CD4-positive, alpha-beta T cell treated with Interleukin-6 for 4 hours (primary cell): Measurements from ENCODE around the gene ACTG1.

Experiments used
- DNase-seq: peaks from one replicate; pipeline ENCODE4 v3.0.0-alpha.2; 2020; ENCODE audit warnings: mixed read lengths

The ACTG1 gene

GRCh38 chr17:81544281-81544974, 31.8 kb upstream of the ACTG1 start:
- DNase-seq = no peak

- no peak for DNase-seq
Measured at GRCh38 chr17:81543756-81544155, 31.2 kb upstream of the ACTG1 start.

DNA sequence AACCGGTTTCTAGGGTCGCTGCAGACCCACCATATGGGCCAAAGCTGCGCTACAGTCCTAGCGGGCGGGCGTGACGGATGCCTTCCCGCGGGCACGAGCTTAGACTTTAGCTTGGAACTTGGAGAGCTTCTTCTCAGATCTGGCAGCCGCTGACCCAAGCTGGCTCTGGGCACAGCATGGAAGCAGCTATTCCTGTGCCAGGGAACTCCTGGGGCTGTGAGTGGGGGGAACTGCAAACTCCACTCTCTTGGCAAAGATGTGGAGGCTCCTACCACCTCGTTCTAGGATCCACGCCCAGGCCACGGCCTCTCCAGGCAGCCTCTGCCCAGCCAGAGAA, 30.7 kb upstream of the ACTG1 start:
- DNase-seq = no peak

GRCh38 chr17:81542431-81543338, 30.1 kb upstream of the ACTG1 start:
- DNase-seq = no peak

- no peak for DNase-seq
Measured at GRCh38 chr17:81541123-81541522, 28.5 kb upstream of the ACTG1 start.

DNA sequence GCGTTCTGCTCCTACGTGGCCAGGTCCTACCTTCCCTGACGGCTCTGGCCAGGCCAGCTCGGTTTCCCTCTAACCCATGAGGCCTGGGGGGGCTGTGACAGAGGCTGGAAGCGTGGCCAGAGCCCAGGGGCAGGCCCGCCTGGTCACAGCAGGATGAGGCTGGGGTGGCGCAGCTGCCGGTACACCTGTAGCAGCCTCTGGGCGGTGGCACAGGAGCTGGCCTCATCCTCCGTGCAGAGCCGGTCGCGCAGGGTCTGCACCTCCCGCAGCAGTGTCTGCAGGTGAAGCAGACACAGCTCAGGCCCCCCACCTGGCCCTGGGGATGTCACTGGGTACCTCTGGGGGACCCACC, 28.1 kb upstream of the ACTG1 start:
- DNase-seq = no peak

GRCh38 chr17:81539961-81540675, 27.5 kb upstream of the ACTG1 start:
- DNase-seq = no peak

DNA sequence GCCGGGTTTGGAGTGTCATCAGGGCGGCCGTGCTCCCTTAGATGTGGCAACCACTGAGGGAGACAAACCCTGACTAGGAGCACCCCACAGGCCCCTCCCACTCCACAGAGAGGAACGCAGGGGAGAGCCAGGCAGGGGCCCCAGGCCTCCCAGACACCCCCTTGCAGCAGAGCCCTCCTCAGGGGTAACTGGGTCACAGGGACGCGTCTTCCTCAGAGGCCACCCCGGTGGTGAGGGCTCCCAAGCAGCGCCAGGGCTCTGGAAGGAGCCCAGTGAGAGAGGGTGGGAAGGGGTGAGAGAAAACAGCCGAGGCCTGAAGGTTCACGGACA, 26.9 kb upstream of the ACTG1 start:
- DNase-seq = no peak

DNA sequence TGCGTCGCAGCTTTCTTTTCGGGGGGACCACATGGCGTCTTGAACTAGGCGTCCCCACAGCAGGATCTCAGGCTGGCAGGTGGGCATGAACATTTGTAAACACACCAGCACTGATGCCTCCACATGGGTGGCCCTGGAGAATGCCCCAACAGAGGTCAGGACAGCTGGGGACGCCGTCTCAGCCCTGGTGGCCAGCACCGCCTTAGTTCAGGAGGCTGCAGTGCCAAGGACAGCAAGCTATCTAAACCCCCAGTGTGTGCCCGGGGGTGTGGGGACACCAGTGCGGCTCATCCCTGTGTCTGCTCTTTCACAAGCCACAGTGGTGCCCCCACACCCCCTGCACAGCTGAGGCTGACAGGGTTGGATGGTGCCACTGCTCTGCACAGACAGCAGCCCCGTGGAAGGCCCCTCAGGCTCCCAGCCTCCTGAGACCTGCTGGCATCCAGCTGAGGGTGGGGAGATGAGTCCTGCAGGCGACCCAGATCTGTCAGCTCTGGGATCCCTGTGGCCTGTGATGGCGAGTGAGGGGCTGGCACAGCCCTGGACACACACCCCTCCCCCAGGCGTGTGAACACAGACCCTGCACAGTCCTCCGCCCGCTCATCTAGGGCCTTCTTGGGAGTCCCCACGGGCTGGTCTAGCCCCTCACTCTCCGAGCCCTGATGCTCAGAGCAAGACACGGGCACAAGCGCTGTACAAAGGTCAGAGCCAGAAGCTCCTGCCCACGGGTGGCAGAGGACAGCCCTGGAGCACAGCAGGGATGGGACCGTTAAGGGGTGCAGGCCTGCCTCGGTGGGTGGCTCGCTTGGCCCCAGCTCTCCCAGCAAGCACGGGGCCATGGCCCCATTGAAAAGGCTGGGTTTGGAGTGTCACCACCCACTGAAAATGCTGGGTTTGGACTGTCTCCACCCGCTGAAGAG, 26.3 kb upstream of the ACTG1 start:
- DNase-seq = no peak

DNA sequence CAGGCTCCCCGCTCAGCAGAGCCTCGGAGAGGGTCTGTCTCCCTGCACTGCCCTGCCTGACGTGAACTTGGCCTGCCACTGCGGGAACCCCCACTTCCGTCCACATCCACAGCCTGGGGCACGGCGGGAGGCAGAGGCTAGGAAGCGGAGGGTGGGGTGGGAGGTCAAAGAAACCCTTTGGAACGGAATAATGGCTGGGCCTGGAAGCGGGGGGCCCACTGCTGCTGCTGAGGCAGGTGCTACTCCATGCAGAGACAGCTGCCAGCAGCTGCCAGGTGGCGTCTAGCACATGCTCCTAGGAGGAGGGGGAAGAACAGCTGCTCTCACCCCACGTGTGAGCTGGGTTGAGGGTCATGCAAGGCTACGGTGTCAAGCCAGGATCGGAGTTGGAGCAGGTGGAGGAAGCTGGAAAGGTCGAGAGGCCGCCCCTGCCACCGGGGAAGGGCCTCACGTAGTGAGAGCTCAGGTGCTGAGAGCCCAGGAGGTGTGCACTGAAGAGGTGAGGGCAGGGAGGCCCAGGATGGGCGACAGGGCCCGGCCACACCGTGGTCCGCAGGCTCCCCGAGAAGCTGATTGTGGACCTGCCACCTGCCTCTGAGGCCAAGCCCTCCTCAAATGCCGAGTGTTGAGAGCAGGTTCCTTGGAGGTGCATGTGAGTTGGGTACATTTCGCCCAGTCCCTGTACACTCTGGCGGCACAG, 25.4 kb upstream of the ACTG1 start:
- DNase-seq = no peak

DNA sequence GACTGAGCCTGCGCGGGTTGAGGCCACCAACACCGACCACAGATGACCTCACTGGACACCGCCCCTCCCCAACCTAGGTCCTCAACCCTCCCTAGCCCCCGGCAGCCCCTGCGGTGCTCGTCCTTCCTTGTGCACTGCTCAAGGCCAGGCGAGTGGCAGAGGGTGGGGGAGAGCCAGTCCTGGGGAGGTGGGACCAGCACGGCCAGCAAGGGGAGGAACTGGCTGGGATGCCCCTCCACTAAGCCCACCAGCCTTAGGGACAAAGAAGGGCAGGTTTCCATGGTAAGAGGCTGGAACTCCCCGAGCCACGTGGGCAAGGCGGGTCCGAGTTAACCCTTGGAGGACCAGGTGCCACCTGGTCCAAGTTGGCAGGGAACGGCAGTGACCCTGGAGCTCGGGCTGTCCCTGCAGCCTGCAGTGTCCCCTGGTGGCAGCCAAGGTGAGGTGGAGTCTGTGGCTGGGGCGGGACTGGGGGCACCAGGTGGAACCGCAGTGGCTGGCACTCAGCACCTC, 24.8 kb upstream of the ACTG1 start:
- peak; percentile 55 for DNase-seq

- no peak for DNase-seq
Measured at GRCh38 chr17:81536299-81537290, 24.0 kb upstream of the ACTG1 start.

- no peak for DNase-seq
Measured at GRCh38 chr17:81535480-81536298, 23.1 kb upstream of the ACTG1 start.

DNA sequence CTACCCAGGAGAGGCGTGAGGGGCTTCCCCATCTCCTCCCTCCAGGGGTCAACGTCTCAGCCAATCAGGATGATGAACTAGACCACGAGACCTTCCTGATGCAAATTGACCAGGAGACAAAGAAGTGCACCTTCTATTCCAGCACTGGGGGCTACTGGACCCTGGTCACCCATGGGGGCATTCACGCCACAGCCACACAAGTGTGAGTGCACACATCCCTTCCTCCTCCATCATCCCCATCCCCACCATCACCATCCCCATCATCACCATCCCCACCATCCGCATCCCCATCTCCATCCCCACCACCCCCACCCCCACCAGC, 22.4 kb upstream of the ACTG1 start:
- no peak for DNase-seq

DNA sequence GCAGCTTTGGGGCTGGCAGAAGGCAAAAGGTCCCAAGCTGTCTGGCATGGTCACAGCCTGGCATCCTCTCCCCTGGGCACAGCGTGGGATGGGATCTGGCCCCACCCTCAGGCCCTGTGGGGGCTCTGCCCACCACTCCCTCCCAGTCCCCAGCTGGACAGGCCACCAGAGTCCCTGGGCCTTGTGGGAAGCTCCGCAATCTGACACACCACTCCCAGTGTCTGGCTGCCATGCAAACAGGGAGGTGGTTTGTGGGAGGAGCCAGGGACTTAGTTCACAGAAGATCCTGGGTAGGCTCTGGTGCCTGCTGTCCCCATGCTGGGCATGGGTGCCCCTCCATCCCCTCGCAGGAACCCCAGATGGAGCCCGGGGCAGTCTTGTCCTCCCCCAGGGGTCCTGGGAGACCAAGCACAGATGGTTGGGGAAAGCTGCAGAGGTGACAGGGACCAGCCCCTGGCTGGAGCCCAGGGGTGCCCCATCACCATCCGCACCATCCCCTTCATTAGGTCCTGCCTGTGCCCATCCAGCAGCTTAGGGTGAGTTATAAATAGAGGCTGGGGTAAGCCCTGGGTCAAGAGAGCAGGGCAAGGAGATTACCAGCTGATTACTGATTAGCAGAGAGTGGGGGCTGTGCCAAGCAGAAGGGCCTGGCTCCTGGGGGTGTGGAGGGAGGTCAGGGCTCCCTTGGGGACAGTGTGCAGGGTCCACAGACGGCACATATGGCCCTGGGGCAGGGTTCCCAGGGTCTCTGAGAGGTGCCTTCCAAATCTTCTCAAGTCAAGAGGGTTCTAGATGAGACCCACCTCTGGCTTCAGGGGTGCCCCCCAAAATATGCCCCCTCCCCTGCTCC, 21.8 kb upstream of the ACTG1 start:
- no peak for DNase-seq

DNA sequence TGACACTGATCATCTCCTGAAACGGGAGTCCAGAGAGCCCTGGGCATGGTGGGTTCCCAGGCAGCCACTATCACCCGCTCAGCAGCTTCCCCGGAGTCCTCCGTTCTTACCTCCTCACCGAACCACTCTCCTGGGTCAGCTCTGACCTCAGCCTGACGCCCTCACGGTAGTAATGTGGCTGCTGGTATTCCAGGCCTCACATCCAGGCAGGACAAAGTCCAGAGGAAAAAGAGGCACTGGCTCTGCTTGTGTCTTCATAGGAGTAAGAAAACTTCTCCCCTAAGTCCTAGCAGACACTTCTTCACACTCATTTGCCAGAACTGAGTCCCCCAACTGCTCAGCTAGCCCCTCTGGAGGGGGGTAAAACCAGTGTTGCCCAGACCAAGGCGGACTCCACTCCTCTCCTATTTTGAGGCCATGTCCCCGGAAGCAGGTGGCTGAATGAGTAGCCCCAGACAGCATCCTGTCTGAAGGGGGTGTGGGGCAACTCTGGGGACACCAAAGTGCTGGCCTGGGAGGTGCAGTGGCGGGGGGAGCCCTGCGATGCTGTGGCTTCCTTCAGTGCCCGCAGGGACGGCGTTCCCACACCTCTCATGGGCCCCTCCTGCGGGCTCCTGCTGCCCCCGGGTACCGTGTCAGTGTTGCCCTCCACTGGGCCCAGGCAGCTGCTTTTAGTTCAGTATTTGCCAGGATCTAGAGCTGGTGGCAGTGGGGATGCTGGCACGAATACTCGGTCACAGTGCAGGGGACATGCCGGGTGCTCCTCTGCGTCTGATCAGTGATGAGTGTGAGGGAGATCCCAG, 20.9 kb upstream of the ACTG1 start:
- DNase-seq = no peak

GRCh38 chr17:81532490-81533287, 20.1 kb upstream of the ACTG1 start:
- DNase-seq = no peak
